ENCODE data around the gene SLC2A1. TPM values are rescaled to one million over a fixed set of nuclear protein-coding genes. Genes with fewer than 3 reads are reported as not detected.

The SLC2A1 gene
- total and polyA plus RNA-seq, 9 of the 15 experiments (the other 6 are each of a cell fraction or from before 2014, with no cell fraction given): 12.6 to 153 (median 48.0) TPM

- peak; percentile 77 for TF ChIP-seq MYC (IDR thresholded peaks at IDR 0.05; ENCODE audit: low read depth, low read length)
- TF ChIP-seq MYC (CRISPR knock-in tag; IDR thresholded peaks at IDR 0.05; ENCODE audit: borderline replicate concordance, low read depth): peak; percentile 84; the same call in 1 of the 2 replicates
- TF ChIP-seq CREB3L1 (IDR thresholded peaks at IDR 0.05; ENCODE audit: borderline replicate concordance, low read depth): peak; percentile 56; the same call in 1 of the 2 replicates
- peak in 1 of 2 experiments; percentile 55; a peak in 2 of 4 replicates for TF ChIP-seq HDAC1 (IDR thresholded peaks at IDR 0.05)
- TF ChIP-seq NR1H2 (CRISPR knock-in tag; IDR thresholded peaks at IDR 0.05): peak; percentile 89; the same call in 1 of the 2 replicates
- no peak; the same call in 1 of the 2 replicates for TF ChIP-seq ZNF212 (CRISPR knock-in tag; IDR thresholded peaks at IDR 0.05)
- peak; percentile 43; the same call in 1 of the 2 replicates for TF ChIP-seq IRF1 (CRISPR knock-in tag; IDR thresholded peaks at IDR 0.05; ENCODE audit: borderline replicate concordance)
- peak; percentile 30; the same call in 1 of the 2 replicates for TF ChIP-seq HNRNPL (IDR thresholded peaks at IDR 0.05; ENCODE audit: low read depth, low read length)
- TF ChIP-seq MCM3 (IDR thresholded peaks at IDR 0.05): no peak
- peak; percentile 57; the same call in 1 of the 2 replicates for TF ChIP-seq HDAC2 (IDR thresholded peaks at IDR 0.05)
- TF ChIP-seq MXD1 (CRISPR knock-in tag; IDR thresholded peaks at IDR 0.05; ENCODE audit: borderline replicate concordance, poor library complexity, severe bottlenecking): peak; percentile 8
- no peak for TF ChIP-seq ZNF79 (CRISPR knock-in tag; IDR thresholded peaks at IDR 0.05; ENCODE audit: low read depth)
- TF ChIP-seq TCFL5 (CRISPR knock-in tag; conservative IDR thresholded peaks at IDR 0.05): no peak
- peak; percentile 75; the same call in 1 of the 2 replicates for TF ChIP-seq NR2C2 (CRISPR knock-in tag; IDR thresholded peaks at IDR 0.05)
- TF ChIP-seq NR2C2 (tag; IDR thresholded peaks at IDR 0.05): peak; percentile 56; the same call in 1 of the 2 replicates
- TF ChIP-seq CEBPG (CRISPR knock-in tag; IDR thresholded peaks at IDR 0.05): peak; percentile 29; the same call in 1 of the 2 replicates
- TF ChIP-seq CEBPG (tag; conservative IDR thresholded peaks at IDR 0.05 in 1 of 2, IDR thresholded peaks at IDR 0.05 in 1 of 2): no peak
- no peak for TF ChIP-seq MITF (IDR thresholded peaks at IDR 0.05)
- TF ChIP-seq RHOXF2B (CRISPR knock-in tag; conservative IDR thresholded peaks at IDR 0.05): 0 out of 2 replicates have a peak, but pooled peaks have one; percentile 59
- TF ChIP-seq ZNF143 (CRISPR knock-in tag; IDR thresholded peaks at IDR 0.05): peak; percentile 59; the same call in 1 of the 2 replicates
- TF ChIP-seq ZNF699 (CRISPR knock-in tag; IDR thresholded peaks at IDR 0.05; ENCODE audit: insufficient replicate concordance): no peak
- peak; percentile 39; the same call in 1 of the 2 replicates for TF ChIP-seq TOE1 (IDR thresholded peaks at IDR 0.05; ENCODE audit: borderline replicate concordance)
- 0 out of 2 replicates have a peak, but pooled peaks have one; percentile 80 for TF ChIP-seq TOE1 (CRISPR knock-in tag; IDR thresholded peaks at IDR 0.05; ENCODE audit: borderline replicate concordance, low read depth)
- TF ChIP-seq POU5F1 (IDR thresholded peaks at IDR 0.05; ENCODE audit: borderline replicate concordance, low read depth, low read length, partially characterized antibody): peak; percentile 26
Observed at GRCh38 chr1:42924082-42924850, 34.4 kb downstream of the SLC2A1 start (continued).
